ENCODE measurements around the gene HAGH. TPM values are rescaled to one million over a fixed set of nuclear protein-coding genes. Genes with fewer than 3 reads are reported as not detected.

Gene HAGH
- total RNA-seq, 2 experiments from 2014 or later, result 26.9 to 29.9 TPM

DNA sequence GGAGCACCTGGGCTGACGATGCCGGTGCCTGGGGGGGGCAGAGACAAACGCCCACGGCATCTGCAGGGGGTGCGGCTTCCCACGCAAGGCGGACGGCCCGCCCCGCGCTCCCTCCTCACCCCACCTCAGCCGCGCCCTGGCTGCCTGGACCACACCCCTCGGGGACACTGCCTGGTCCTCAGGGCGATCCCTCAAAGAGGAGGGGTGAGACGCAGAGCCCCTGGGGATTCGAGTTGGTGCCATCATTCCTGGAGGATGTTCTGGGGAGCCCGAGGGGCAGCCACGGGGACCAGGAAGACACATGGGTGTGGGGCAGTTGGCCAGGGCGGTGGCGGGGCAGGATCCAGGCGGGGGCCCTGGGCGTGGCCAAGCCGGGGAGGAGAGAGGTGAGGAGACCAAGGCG is 37.0 kb downstream of the HAGH start:
- no peak overlapping the region for H3K4me3 ChIP-seq (ENCODE audit: low read depth, low read length, poor library complexity, severe bottlenecking)
- POLR2A ChIA-PET, result interaction anchor here (0.9 kb wide), 1 partner anchor 38 kb away, joined by 3 read pairs; the partner anchor contains the start of gene FAHD1
- intact Hi-C loops (cut with micrococcal nuclease; ENCODE audit: unreplicated experiment), result no loop called here
- H3K79me2 ChIP-seq (ENCODE audit: insufficient read depth, low read depth, low read length), result peaks cover 9% of the 10 kb centered on the region
- H4K20me1 ChIP-seq (ENCODE audit: insufficient read depth, low read length), result no peaks in the 10 kb centered on the region
- CTCF ChIA-PET (ENCODE audit: unreplicated experiment), result no interaction called here
- H3K9me3 ChIP-seq (ENCODE audit: low read length), result no peaks in the 10 kb centered on the region
- H3K36me3 ChIP-seq (ENCODE audit: insufficient read depth, low read length), result peaks cover 39% of the 10 kb centered on the region; the same call in 1 of the 2 replicates
- H3K27ac ChIP-seq (ENCODE audit: low read depth, low read length, poor library complexity, severe bottlenecking), result no peak overlapping the region
- no TSS peak for BruUV-seq (replicated peaks)
- H2AFZ ChIP-seq (ENCODE audit: low read length), result no peak overlapping the region
- H3K4me1 ChIP-seq (ENCODE audit: insufficient read depth, low read length, poor library complexity, severe bottlenecking), result no peaks in the 10 kb centered on the region
- TF ChIP-seq CTCF (conservative IDR thresholded peaks at IDR 0.05; ENCODE audit: low read length), result no peak
- TF ChIP-seq EZH2phosphoT487 (IDR thresholded peaks at IDR 0.05; ENCODE audit: borderline replicate concordance, low read depth, low read length), result no peak
- H3K9me2 ChIP-seq (ENCODE audit: insufficient read depth, low read length), result no peaks in the 10 kb centered on the region
- DNase-seq (ENCODE audit: low spot score), result no peak
- H3K4me2 ChIP-seq (ENCODE audit: low read length), result no peak overlapping the region

GRCh38 chr16:1788708-1789100 is 37.9 kb downstream of the HAGH start:
- H3K4me3 ChIP-seq (ENCODE audit: low read depth, low read length, poor library complexity, severe bottlenecking), result no peak overlapping the region
- no peaks in the 10 kb centered on the region; the same call in 1 of the 2 replicates for H4K20me1 ChIP-seq (ENCODE audit: insufficient read depth, low read length)
- no peak for TF ChIP-seq EZH2phosphoT487 (IDR thresholded peaks at IDR 0.05; ENCODE audit: borderline replicate concordance, low read depth, low read length)
- intact Hi-C loops (cut with micrococcal nuclease; ENCODE audit: unreplicated experiment), result no loop called here
- ChIA-PET CTCF (ENCODE audit: unreplicated experiment) (no interaction called here), POLR2A (interaction anchor here (0.9 kb wide), 1 partner anchor 39 kb away, joined by 3 read pairs; the partner anchor contains the start of gene FAHD1)
- no peak for DNase-seq (ENCODE audit: low spot score)
- BruUV-seq (replicated peaks), result no TSS peak
- H3K9me3 ChIP-seq (ENCODE audit: low read length), result no peaks in the 10 kb centered on the region
- no peaks in the 10 kb centered on the region for H3K9me2 ChIP-seq (ENCODE audit: insufficient read depth, low read length)
- H3K4me1 ChIP-seq (ENCODE audit: insufficient read depth, low read length, poor library complexity, severe bottlenecking), result peaks cover 6% of the 10 kb centered on the region
- peaks cover 16% of the 10 kb centered on the region for H3K79me2 ChIP-seq (ENCODE audit: insufficient read depth, low read depth, low read length)
- H3K36me3 ChIP-seq (ENCODE audit: insufficient read depth, low read length), result peaks cover 39% of the 10 kb centered on the region; the same call in 1 of the 2 replicates
- H3K27ac ChIP-seq (ENCODE audit: low read depth, low read length, poor library complexity, severe bottlenecking), result no peak overlapping the region
- no peak overlapping the region for H3K4me2 ChIP-seq (ENCODE audit: low read length)
- no peak overlapping the region for H2AFZ ChIP-seq (ENCODE audit: low read length)

DNA sequence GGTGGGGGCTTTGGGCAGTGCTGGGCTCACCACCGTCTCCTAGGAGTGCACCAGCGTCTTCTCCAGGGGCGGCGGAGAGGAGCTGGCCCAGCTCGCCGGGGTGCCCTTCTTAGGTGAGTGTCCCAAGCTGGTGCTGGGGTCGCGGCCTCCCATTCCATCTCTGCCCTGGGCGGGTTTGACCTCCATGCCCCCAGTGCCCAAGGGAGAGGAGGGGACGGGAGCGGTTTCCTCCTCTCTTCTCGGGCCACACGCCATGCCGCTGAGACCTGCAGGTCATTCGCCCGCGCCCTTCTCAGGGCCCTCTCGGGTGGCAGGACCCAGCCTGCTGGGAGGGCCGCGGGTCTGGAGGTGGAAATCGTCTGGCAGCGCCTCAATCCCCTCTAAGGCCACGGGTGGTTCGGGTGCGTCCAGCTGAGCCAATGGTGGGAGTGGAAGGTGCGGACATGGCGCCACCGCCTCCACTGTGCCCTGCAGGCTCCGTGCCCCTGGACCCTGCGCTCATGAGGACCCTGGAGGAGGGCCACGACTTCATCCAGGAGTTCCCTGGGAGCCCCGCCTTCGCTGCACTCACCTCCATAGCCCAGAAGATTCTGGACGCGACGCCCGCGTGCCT is 38.4 kb downstream of the HAGH start:
- Histone ChIP-seq H3K4me2 (ENCODE audit: low read length) (no peak overlapping the region), H3K79me2 (ENCODE audit: insufficient read depth, low read depth, low read length) (peaks cover 21% of the 10 kb centered on the region), H2AFZ (ENCODE audit: low read length) (no peak overlapping the region), H3K27ac (ENCODE audit: low read depth, low read length, poor library complexity, severe bottlenecking) (no peak overlapping the region), H3K36me3 (ENCODE audit: insufficient read depth, low read length) (peaks cover 39% of the 10 kb centered on the region; the same call in 1 of the 2 replicates), H3K4me1 (ENCODE audit: insufficient read depth, low read length, poor library complexity, severe bottlenecking) (peaks cover 6% of the 10 kb centered on the region), H3K9me3 (ENCODE audit: low read length) (no peaks in the 10 kb centered on the region), H4K20me1 (ENCODE audit: insufficient read depth, low read length) (no peaks in the 10 kb centered on the region; the same call in 1 of the 2 replicates), H3K9me2 (ENCODE audit: insufficient read depth, low read length) (no peaks in the 10 kb centered on the region), H3K4me3 (ENCODE audit: low read depth, low read length, poor library complexity, severe bottlenecking) (no peak overlapping the region)
- intact Hi-C loops (cut with micrococcal nuclease; ENCODE audit: unreplicated experiment), result no loop called here
- BruUV-seq (replicated peaks), result no TSS peak
- CTCF ChIA-PET (ENCODE audit: unreplicated experiment), result no interaction called here
- TF ChIP-seq CTCF (conservative IDR thresholded peaks at IDR 0.05; ENCODE audit: low read length) (no peak), EZH2phosphoT487 (IDR thresholded peaks at IDR 0.05; ENCODE audit: borderline replicate concordance, low read depth, low read length) (no peak)
- no peak for DNase-seq (ENCODE audit: low spot score)
- POLR2A ChIA-PET, result no interaction called here

Data from OCI-LY7 (cell line).